Adrenal gland (tissue), 12 donors: ENCODE results near the gene SLC9A9. TPM values are rescaled to one million over a fixed set of nuclear protein-coding genes. Genes with fewer than 3 reads are reported as not detected.
A peak's percentile ranks its signal among the peaks of the same experiment; 100 is the strongest.

Source experiments
- DNase-seq, 7 donors: peaks; one replicate each; pipeline ENCODE4 v3.0.0-alpha.2; 2019 to 2020
- H3K27ac ChIP-seq, 5 donors: fragments of 200-600 bp; sonication (generic) in 4 of 5; 1 replicate in 3 of 5; 2 replicates in 2 of 5; pipeline versions ENCODE4 v1.5.1 to v1.8.0; 2016 to 2020; ENCODE audit warnings: mild to moderate bottlenecking in 1 of 5
- H3K27me3 ChIP-seq: fragments of 200-600 bp; 2 replicates; pipeline ENCODE4 v1.8.0; 2021
- H3K36me3 ChIP-seq, 2 donors: fragments of 200-600 bp; replicated peaks in 1 of 2; 1 replicate in 1 of 2; 2 replicates in 1 of 2; pipeline versions ENCODE4 v1.5.1 to v1.8.0; 2018 to 2022
- H3K4me1 ChIP-seq, 2 donors: fragments of 200-600 bp; replicated peaks in 1 of 2; 1 replicate in 1 of 2; 2 replicates in 1 of 2; pipeline versions ENCODE4 v1.5.1 to v1.8.0; 2018 to 2021
- H3K4me3 ChIP-seq, 4 donors: fragments of 200-600 bp; sonication (generic) in 3 of 4; one replicate each; pipeline ENCODE4 v1.5.1; 2016 to 2018
- H3K9me3 ChIP-seq, 3 donors: fragments of 200-600 bp; sonication (generic) in 1 of 3; replicated peaks in 1 of 3; 1 replicate in 2 of 3; 2 replicates in 1 of 3; pipeline versions ENCODE4 v1.5.1 to v1.8.0; 2016 to 2021
- CTCF ChIP-seq, 6 experiments: fragments of 450-650 bp in 4 of 6; fragments of 200-600 bp in 2 of 6; sonication (generic) in 1 of 6; IDR thresholded peaks; 1 replicate in 5 of 6; 2 replicates in 1 of 6; pipeline versions ENCODE4 v1.5.1 to v1.8.0; 2016 to 2021; ENCODE audit warnings: antibody characterized with exemption in 6 of 6, mild to moderate bottlenecking in 2 of 6, moderate library complexity in 1 of 6
- POLR2A ChIP-seq, 2 donors: fragments of 450-650 bp; IDR thresholded peaks; one replicate each; pipeline ENCODE4 v1.6.1; 2017; ENCODE audit warnings: antibody characterized with exemption in 2 of 2, mild to moderate bottlenecking in 2 of 2, moderate library complexity in 1 of 2
- WGBS, 4 donors: extraction: QIAGEN DNeasy Blood & Tissue Kit in 2 of 4; methylation state at CpG; one replicate each; pipeline versions ENCODE4 v1.1.5 to v1.1.7; 2013 to 2017; 5-methylcytosine and 5-hydroxymethylcytosine counted together
- intact Hi-C, 2 donors: fragments of 100-400 bp; cut with DNase I; formaldehyde crosslinking; loops; one replicate each; pipeline versions ENCODE4 v1.14.1 to v1.15.0; 2022 to 2023
- polyA plus RNA-seq, 3 donors: library from polyadenylated mRNA; stranded (reverse); fragments of 200-250 nt in 2 of 3; fragments of 350-450 nt in 1 of 3; fragmentation: Illumina TruSeq in 1 of 3; extraction: RNeasy Lipid Tissue Mini Kit (QIAGEN cat#74804) in 1 of 3; gene quantifications; one replicate each; pipeline ENCODE4 v1.2.3, GENCODE V29; 2013 to 2014
- total RNA-seq, 9 donors: library from RNA; depleted of rRNA in 4 of 9; stranded (reverse); fragments of >200 nt in 4 of 9; fragments of 120-200 nt in 1 of 9; fragmentation: NEBNext Ultra II Directional in 1 of 9; extraction: Animal tissue kit (Norgen Biotek cat#: 25700) in 1 of 9; gene quantifications; one replicate each; pipeline versions ENCODE4 v1.1.0 to v1.2.4, GENCODE V29; 2013 to 2023
- donor health status: healthy with polysubstance abuse.
- donor health status: Bipolar disorder and iron deficiency.
- donor health status: DM: yes; HTN: yes; CAD: no.
- donor health status: DM: no; HTN: no; CAD: no.
- donor health status: DM: no; HTN: no; CAD: no.
- donor health status: DM: yes; HTN: yes; CAD: no.

Gene SLC9A9
- total and polyA plus RNA-seq, 12 donors = 4.2 to 23.7 (median 13.5) TPM

- H3K27ac ChIP-seq = no peak overlapping the region
- no peaks in the 10 kb centered on the region for H3K27me3 ChIP-seq
- H3K36me3 ChIP-seq = no peaks in the 10 kb centered on the region
- H3K4me1 ChIP-seq = no peaks in the 10 kb centered on the region
- no peaks in the 10 kb centered on the region for H3K9me3 ChIP-seq
- TF ChIP-seq CTCF (IDR thresholded peaks at IDR 0.05) (no peak), POLR2A (IDR thresholded peaks at IDR 0.05) (no peak)
- intact Hi-C loops = no loop called here
- no peak for DNase-seq
- no peak overlapping the region for H3K4me3 ChIP-seq
- WGBS, 4 donors = 79 to 89% (median 85%) methylated on average over 1 of the region's 1 CpG
Observed at GRCh38 chr3:143532091-143532490, 316.2 kb downstream of the SLC9A9 start.

GRCh38 chr3:143531101-143531500 lies 317.2 kb downstream of the SLC9A9 start:
- H3K9me3 ChIP-seq = no peaks in the 10 kb centered on the region
- DNase-seq = no peak
- H3K4me1 ChIP-seq = no peaks in the 10 kb centered on the region
- WGBS, 4 donors = 51 to 100% (median 97%) methylated on average over 1 of the region's 1 CpG
- H3K36me3 ChIP-seq = no peaks in the 10 kb centered on the region
- H3K4me3 ChIP-seq = no peak overlapping the region
- TF ChIP-seq POLR2A (IDR thresholded peaks at IDR 0.05) (no peak), CTCF (IDR thresholded peaks at IDR 0.05) (no peak)
- H3K27me3 ChIP-seq = no peaks in the 10 kb centered on the region
- no peak overlapping the region for H3K27ac ChIP-seq
- intact Hi-C loops = no loop called here

GRCh38 chr3:143529798-143530197 lies 318.5 kb downstream of the SLC9A9 start:
- Histone ChIP-seq H3K4me3 (no peak overlapping the region), H3K9me3 (no peaks in the 10 kb centered on the region), H3K36me3 (no peaks in the 10 kb centered on the region), H3K4me1 (no peaks in the 10 kb centered on the region), H3K27ac (no peak overlapping the region), H3K27me3 (no peaks in the 10 kb centered on the region)
- DNase-seq = no peak
- WGBS, 4 donors = 77 to 94% (median 88%) methylated on average over 3 of the region's 3 CpGs
- intact Hi-C loops = no loop called here
- TF ChIP-seq POLR2A (IDR thresholded peaks at IDR 0.05) = no peak
- no peak for TF ChIP-seq CTCF (IDR thresholded peaks at IDR 0.05)

- H3K9me3 ChIP-seq = no peaks in the 10 kb centered on the region
- H3K27ac ChIP-seq = peak overlapping the region in 1 of 5 donors; percentile 20
- intact Hi-C loops = no loop called here
- no peaks in the 10 kb centered on the region for H3K4me1 ChIP-seq
- H3K27me3 ChIP-seq = no peaks in the 10 kb centered on the region
- TF ChIP-seq POLR2A (IDR thresholded peaks at IDR 0.05) (no peak), CTCF (IDR thresholded peaks at IDR 0.05) (no peak)
- no peak overlapping the region for H3K4me3 ChIP-seq
- 46 to 61% (median 53%) methylated on average over 5 of the region's 5 CpGs for WGBS, 4 donors
- no peaks in the 10 kb centered on the region for H3K36me3 ChIP-seq
- peak in 1 of 7 donors; percentile 4 for DNase-seq
Observed at GRCh38 chr3:143529018-143529478, 319.2 kb downstream of the SLC9A9 start.
